Loucy (cell line): ENCODE measurements around the gene KLHL14.

Experiments used
- CTCF ChIP-seq: fragments of 200-600 bp; sonication (generic); conservative IDR thresholded peaks from 2 replicates; pipeline ENCODE4 v1.5.1; 2014; ENCODE audit warnings: mild to moderate bottlenecking, antibody characterized with exemption, low read length
- EZH2phosphoT487 ChIP-seq: fragments of 200-600 bp; IDR thresholded peaks from 2 replicates; pipeline ENCODE4 v1.6.1; 2018; ENCODE audit warnings: antibody characterized with exemption, mild to moderate bottlenecking, moderate library complexity, borderline replicate concordance

GRCh38 chr18:32773382-32773712 lies 524 bp upstream of the KLHL14 start:
- no peak for TF ChIP-seq CTCF
- no peak for TF ChIP-seq EZH2phosphoT487
